GM18508 (cell line): ENCODE results near the gene GATA2.

Experiments
- ATAC-seq: cut with Tn5 transposase; IDR thresholded peaks from one replicate; pipeline ENCODE4 v1.9.1; 2021; ENCODE audit warnings: moderate number of reproducible peaks; ENCODE audit not compliant: insufficient read depth, unreplicated experiment

GATA2 gene

GRCh38 chr3:128439226-128439625, 53.8 kb downstream of the GATA2 start:
- no peak for ATAC-seq

- no peak for ATAC-seq
Observed at GRCh38 chr3:128438488-128439072, 54.4 kb downstream of the GATA2 start.

- ATAC-seq = no peak
Observed at GRCh38 chr3:128436214-128436613, 56.8 kb downstream of the GATA2 start.

GRCh38 chr3:128435561-128435960, 57.4 kb downstream of the GATA2 start:
- no peak for ATAC-seq

- no peak for ATAC-seq
Observed at GRCh38 chr3:128435058-128435457, 57.9 kb downstream of the GATA2 start.

- ATAC-seq = no peak
Observed at GRCh38 chr3:128434524-128434923, 58.5 kb downstream of the GATA2 start.

GRCh38 chr3:128433837-128434165, 59.2 kb downstream of the GATA2 start:
- ATAC-seq = no peak

- no peak for ATAC-seq
Observed at GRCh38 chr3:128432971-128433836, 59.8 kb downstream of the GATA2 start.

- ATAC-seq = no peak
Observed at GRCh38 chr3:128432301-128432970, 60.6 kb downstream of the GATA2 start.

GRCh38 chr3:128431803-128432300, 61.1 kb downstream of the GATA2 start:
- ATAC-seq = no peak

- ATAC-seq = no peak
Observed at GRCh38 chr3:128430731-128431130, 62.3 kb downstream of the GATA2 start.

- ATAC-seq = no peak
Observed at GRCh38 chr3:128430301-128430700, 62.7 kb downstream of the GATA2 start.

- no peak for ATAC-seq
Observed at GRCh38 chr3:128429751-128430150, 63.2 kb downstream of the GATA2 start.
